ENCODE data around the gene TACR1.

- TF ChIP-seq CTCF (IDR thresholded peaks at IDR 0.05; ENCODE audit: low read length) (no peak), EZH2 (optimal IDR thresholded peaks at IDR 0.05; ENCODE audit: low read depth, low read length) (no peak)
Observed at GRCh38 chr2:75170889-75171288, 28.4 kb downstream of the TACR1 start.
